Stimulated activated CD8-positive, alpha-beta memory T cell treated with anti-CD3 and anti-CD28 coated beads, Interleukin-7, amount 100 ng/mL, for 48 hours (primary cell): ENCODE data around the gene CYP24A1.
"Not testable (repeated sequence)": the region's sequence is repeated elsewhere in the genome, so short reads cannot be mapped to it uniquely, and the experiment has no call there.

Experiments used
- DNase-seq, 2 donors: peaks; one replicate each; pipeline ENCODE4 v3.0.0-alpha.2; 2020; ENCODE audit warnings: low read depth in 1 of 2; ENCODE audit errors: extremely low read depth in 1 of 2

Gene CYP24A1

DNA sequence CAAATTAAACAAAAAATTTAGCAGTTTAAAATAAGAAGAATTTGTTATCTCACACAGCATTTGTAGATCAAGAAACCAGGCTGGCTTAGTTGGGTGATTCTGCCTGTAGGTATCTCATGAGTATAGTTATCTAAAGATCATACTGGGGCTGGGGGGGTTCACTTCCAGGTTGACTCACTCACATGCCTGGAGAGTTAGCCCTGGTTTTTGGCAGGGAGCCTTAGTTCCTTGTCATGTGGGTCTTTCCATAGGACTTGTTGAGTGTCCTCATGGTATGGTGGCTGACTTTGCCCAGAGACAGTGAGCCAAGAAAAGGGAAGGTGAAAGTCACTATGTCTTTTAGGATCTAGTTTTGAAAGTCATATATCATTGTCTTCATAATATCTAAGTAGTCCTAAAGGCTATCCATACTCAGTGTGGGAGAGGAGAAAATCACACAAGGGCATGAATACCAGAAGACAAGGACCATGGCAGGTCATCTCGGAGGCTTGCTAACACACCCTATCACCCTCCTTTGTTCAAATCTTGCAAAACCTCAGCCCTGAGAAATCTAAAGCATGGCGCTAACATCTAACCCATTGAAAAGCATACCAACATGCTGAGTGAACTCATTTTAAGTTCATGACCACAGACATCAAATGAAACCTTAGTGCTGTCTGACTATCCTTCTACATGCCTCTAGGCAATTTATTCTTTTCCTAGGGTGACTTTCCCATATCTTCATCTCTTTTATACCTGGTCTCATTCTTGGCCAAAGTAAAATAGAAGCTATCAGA lies 39.2 kb downstream of the CYP24A1 start:
- DNase-seq: no peak

DNA sequence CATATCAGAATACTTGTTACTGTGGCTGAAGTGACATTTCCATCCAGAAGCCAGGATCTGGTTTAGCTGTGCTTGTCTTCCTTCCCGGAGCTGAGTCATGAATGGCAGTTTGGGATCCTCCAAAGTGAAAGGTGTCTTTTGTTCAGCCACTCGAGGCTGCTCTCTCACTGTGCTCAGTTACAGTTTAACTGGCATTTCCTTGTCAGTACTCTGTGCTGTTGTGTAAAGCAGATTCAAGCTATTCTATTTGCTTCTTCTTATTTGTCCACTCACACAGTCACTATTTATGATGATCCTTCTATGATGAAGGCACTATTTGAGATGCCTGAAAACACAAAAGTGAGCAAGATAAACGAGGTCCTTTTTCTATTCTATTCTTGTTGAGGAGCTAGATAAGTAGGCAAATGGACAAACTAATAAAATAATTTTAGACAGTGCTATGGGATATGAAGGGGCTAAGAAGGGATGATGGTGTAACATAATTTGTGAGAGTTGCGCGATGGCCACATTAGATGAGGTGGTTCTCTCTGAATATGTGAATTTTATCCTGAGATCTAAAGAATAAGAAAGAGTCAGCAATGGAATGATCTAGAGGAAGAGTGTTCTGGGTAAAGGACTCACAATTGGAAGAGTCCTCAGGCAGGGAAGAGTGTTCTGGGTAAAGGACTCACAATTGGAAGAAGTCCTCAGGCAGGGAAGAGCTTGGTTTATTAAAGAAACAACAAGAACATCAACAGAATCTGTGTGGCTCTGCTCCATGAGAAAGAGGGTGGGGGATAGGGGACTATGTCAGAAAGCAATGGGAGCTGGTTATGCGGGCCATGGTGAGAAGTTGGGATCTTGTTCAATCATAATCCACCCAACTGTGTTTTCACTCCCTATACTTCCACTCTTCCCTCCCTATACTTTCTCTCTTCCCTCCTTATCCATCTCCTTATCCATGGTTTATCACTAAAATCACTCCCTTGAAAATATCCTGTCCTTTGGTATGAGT lies 40.1 kb downstream of the CYP24A1 start:
- DNase-seq: no peak

DNA sequence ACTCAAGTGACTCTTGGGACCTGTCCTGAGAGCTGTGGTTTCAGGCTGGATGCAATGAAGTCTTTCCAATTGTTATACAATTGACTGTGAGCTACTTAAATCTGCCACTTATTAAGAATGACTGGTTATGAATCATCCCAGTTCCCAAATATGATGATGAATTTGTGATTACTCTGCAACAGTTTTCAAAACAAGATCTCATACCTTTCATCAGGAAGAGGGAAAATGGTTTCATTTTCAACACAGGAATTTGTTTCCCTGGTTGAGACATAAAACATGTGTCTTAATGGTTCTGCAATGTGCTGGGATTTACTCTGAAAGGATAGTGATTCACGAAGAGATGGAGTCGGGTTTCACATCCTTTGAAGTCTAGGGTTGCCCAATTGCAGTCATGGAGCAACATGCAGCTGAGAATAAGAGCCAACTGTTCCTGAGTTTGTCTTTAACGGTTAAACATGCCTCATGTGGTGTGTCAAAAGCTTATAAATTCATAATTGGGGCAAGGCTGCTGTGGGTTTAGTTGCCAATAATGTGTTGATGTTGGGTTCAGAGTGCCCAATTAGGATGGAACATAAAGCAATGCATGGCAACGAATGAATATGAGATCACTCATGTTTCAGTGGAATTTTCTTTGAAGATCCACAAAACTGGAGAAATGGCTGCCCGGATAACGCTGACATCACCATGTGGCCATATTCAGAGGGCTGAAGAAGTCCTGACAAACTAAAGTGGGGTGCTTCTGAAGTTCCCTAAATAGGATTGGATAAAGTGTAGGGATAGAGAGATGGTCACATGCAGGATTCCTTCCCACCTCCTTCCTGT lies 41.0 kb downstream of the CYP24A1 start:
- DNase-seq: no peak

DNA sequence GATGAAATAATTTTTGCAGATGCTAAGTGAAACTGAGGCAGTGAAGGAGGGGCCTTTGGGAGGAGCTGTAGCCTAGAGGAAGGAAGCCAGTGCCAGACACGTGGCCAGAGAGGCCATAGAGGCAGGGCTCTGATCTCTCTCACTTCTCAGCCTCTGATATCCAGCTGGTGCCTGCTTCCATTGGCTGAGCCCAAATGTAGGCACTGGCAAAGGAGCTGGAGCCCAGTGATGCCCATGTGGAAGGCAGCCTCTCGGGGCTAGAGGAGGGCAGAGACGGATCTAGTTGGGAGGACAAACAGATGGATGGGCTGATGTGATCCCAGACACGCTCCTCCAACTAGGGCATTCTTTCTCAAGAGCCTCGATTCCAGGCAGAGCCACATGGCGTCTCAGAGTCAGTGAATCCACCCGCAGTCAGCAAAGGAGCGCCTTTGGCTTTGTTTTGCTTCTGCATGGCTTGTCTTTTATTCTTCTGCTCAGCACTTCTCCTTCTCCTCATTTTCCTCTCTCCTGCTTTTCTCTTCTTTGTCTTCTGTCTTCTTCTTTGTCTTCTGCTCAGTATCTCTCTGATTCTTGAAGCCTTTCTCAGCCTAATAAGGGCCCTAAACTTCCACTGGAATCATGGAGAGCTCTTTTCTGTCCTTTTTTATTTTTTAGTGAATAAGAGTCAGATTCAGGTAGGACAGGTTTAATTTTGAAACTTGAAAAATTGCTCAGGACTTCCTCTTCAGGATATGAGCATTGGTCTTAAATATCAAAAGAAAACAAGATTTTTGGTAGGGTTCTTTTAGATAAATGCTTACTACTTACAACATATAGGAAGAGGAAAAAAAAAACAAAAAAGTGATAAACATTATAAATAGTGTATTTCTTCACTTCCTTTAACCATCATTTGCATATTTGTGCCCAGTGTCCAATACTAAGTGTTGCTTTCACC lies 41.8 kb downstream of the CYP24A1 start:
- no peak for DNase-seq

DNA sequence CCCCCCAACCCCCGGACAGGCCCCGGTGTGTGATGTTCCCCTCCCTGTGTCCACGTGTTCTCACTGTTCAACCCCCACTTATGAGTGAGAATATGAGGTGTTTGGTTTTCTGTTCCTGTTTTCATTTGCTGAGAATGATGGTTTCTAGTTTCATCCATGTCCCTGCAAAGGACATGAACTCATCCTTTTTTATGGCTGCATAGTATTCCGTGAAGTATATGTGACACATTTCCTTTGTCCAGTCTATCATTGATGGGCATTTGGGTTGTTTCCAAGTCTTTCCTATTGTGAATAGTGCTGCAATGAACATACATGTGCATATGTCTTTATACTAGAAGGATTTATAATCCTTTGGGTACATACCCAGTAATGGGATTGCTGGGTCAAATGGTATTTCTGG lies 42.7 kb downstream of the CYP24A1 start:
- DNase-seq: not testable (repeated sequence)

DNA sequence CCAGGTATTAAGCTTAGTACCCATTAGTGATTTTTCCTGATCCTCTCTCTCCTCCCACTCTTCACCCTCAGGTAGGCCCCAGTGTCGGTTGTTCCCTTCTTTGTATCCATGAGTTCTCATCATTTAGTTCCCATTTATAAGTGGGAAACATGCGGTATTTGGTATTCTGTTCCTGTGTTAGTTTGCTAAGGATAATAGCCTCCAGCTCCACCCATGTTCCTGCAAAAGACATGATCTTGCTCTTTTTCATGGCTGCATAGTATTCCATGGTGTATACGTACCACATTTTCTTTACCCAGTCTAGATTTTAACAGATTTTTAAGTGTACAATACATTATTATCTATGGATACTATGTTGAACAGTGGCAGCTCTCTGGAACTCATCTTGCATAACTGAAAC lies 44.4 kb downstream of the CYP24A1 start:
- DNase-seq: no peak

DNA sequence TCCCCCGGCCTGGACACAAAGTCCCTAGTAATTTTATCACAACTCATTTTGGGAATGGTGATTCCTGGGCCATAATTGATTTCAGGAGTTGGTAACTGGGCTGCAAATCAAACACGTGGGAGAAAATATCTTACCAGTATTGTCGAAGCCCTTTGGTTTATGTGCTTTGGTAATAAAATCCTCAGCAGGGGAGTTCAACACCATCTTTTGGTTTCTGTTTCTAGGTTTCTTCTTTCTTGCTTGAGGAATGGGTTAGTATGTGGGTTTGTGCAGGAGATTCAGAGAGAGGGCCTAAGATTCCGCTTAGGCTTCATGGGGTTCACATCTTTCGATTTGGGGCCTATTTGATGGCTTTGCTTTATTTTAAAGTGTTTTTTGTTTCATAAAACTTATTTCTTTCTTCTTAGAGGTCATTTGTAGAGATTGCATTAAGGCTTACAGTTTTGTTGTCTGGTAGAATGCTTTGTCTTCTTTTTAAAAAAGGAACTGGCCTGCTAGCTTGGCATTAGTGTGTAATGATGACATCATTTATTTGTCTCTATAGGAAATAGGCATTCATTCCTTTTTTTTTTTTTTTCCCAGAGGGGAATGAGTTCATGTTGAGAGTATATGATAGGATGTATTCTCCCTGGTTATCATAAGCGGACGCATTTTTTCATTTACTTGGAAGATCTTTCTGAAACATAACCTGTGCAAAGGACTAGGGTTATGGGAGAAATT lies 45.8 kb downstream of the CYP24A1 start:
- DNase-seq: no peak

DNA sequence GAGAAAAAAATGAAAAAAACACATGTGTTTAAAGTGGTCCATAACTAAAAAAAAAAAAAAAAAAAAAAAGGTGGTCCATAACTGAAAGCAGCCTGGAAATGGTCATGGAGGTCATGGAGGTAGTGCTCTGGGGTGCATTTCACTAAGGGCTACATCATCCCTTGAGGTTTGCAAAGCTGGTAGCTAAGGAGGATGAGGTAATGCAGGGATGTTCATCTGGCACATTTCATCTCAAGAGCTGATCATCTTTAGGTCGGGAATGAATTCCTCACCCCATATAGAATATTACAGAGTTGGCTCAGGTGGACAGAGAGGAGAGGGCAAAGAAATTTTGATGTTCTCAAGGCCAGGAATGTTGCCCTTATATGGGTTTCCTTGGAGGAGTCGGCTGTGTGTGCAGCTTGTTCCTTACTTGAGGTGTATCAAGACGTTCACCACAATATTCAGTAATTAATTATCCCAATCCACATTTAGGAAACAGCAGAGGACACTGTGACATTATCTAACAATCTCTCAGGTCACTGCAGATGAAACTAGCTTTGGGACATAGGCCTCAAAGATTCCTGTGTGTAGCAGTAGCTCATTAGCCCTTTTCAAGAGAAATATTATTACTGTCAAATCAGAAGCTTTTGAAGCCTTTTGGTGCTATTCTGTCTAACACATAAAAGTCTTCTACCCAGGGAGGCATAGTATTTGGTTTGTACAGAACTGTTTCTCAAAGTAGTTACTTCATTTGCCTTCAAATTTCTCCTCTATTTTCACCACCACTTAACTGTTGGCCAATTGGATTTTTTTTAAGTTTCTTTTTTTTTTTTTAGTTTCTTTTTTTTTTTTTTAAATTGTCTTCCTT lies 46.8 kb downstream of the CYP24A1 start:
- no peak for DNase-seq

DNA sequence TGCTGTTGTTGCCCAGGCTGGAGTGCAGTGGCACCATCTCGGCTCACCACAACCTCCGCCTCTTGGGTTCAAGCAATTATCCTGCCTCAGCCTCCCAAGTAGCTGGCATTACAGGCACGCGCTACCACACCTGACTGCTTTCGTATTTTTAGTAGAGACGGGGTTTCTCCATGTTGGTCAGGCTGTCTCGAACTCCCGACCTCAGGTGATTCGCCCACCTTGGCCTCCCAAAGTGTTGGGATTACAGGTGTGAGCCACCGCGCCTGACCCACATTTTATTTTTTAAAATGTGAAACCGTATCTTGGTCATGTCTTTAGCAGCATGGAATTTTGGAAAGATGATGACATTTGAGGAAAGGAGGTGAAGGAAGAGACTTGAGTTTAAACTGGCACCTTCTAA lies 47.5 kb downstream of the CYP24A1 start:
- not testable (repeated sequence) for DNase-seq

DNA sequence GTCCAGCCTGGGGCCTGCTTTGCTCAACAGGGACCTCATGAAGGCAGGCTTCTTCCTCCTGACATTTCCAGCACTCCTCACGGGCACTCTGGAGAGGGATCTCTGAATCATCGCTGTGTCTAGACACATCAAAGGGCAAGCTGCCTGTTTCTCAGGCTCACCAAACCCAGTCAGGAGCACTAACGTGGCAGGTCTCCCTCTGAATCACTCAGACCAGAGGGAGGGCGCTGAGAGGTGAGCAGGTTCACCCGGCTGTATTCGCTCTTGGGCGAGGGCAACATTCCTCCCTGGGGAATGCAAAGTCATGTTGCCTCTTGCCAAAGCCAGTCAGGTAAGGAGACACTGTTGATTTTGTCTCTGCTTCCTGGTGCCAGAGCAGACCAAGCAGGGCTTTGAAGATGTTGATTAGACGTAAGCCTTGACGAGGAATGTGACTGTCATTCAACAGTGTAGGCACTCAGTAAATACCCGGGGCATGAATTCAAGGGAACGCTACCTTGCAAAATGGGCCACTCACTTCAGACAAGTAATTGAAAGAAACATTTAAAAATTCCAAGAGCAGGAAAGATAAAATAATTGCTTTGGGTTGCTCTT lies 50.1 kb downstream of the CYP24A1 start:
- no peak for DNase-seq

DNA sequence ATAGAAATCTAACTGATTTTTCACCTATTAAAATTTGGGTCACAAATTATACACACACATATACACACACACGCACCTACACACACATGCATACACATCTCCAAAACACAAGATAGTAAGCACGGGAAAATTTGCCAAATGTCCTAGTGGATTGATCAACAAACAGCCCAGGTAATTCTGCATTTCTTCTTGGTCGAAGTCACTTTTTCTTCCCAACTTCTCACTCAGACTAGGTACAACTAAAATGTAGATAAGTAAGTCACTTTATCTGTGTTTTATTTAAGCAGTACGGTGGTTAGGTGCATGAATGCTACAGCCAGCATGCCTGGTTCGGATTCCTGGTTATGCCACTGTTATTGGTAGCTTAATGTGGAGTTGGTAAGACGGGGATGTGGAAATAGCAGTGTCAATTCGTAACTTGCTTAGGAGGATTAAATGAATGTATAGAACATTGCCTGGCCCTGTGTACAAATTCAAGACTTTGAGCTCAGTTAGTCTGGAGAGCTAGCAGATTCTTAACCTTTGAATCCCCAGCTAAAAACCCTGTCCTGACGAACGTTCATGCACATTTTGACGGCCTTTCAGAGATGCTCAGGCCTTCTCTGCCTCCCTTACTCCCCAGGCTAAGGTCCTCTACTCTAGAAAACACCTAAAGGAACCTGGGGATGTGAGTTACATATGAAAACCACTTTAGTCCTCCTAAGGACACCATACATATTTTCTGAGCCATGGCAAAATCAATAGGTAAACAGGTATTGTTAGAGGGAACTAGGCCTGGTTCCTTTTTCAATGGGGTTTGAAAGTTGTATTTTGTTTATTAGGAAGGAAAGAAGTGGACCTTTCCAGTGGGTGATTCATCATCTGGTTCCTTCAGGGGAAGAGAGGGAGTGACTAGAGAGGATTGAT lies 50.9 kb downstream of the CYP24A1 start:
- no peak for DNase-seq

DNA sequence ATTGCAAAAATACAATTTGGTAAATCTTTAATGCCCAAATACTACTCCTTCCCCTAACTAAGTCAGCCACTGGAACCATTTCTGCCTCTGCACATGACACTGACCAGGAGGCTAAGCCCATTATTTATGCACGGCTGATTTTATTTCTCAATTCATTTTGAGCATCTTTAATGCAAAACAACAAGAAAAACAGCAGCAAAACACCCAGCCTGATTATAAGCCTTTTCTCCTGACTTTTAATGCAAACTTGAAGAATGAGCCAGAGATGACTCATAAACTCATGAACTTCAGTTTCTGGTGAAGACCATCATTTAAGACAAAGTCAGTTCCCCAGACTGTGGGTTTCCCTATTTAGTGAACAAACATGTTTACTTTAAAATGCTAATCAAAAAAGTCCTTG lies 51.6 kb downstream of the CYP24A1 start:
- no peak for DNase-seq

DNA sequence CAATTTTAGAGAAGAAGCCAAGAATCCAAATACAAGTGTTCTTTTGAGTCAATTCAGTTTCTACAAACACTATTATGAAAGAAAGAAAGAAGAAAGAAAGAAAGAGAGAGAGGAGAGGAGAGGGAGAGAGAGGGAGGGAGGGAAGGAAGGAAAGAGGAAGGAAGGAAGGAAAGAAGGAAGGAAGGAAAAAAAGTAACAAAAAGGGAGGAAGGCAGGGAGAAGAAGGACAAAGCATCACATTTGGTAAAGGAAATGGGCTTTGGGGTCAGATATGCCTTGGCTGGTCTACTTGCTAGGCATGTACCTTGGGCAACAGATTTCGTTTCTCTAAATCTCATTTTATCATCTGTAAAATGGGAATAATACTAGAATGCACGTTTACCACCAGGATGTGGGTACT lies 54.0 kb downstream of the CYP24A1 start:
- DNase-seq: no peak

DNA sequence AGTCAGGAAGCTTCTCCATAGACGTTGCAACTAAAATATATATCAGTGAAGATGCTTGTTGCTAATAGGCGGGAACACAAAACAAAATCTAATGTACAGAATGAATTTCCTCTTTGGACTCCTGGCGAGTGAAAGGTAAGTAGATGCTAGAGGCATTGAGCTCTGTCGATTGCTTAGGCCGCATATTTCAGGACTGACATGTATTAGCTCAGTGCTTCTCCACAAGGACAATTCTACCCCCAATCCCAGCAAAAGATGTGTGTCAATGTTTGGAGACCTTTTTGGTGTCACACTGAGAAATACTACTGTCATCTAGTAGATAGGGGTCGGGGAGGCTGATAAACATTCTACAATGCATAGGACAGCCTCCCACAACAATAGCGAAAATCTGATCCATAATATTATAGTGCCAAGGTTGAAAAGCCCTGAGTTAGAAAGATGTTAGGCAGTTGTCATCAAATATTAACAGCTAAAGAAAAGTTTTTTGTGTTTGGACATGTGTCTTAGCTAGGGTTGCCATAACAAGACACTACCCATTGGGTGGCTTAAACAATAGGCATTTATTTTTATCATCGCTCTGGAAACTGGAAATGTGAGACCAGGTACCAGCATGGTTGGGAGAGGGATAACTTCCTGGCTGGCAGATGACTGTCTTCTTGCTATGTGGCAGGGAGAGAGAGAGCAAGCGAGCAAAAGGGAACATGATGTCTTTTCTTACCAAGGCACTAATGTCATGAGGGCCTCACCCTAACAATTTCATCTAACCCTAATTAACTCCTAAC lies 55.4 kb downstream of the CYP24A1 start:
- DNase-seq: no peak

DNA sequence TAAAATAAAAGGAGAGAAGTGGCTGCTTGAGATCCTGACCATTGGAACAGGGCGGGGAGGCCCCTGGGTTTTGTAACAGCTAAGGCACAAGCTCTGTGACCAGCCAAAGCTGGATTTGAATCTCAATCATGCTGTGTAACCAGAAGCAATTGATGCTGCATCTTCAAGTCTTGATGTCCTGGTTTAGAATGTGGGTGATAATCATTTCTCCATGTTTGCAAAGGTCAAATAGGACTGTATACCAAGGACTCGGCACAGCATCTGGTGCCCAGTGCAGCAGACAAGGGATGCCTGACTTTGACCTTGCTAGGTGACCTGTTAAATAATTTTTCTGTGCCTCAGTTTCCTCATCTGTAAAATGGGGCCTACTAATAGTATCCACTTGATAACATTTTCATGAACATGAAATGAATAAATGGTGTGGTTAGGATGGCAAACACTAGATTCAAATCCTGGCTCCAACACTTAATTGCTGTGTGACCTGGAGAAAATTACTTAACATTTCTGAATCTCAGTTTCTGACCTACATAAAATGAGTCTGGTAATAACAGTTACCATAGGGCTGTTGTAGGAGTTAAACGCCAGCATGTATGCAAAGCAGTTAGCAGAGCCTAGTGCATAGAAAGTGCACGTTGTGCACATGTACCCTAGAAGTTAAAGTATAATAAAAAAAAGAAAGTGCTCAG lies 57.1 kb downstream of the CYP24A1 start:
- DNase-seq: no peak
